HG02571 (cell line): Measurements from ENCODE around the gene C5orf46.

Experiments used
- ATAC-seq: cut with Tn5 transposase; IDR thresholded peaks from one replicate; pipeline ENCODE4 v1.9.1; 2021; ENCODE audit warnings: mild to moderate bottlenecking, moderate library complexity; ENCODE audit not compliant: unreplicated experiment

The C5orf46 gene

DNA sequence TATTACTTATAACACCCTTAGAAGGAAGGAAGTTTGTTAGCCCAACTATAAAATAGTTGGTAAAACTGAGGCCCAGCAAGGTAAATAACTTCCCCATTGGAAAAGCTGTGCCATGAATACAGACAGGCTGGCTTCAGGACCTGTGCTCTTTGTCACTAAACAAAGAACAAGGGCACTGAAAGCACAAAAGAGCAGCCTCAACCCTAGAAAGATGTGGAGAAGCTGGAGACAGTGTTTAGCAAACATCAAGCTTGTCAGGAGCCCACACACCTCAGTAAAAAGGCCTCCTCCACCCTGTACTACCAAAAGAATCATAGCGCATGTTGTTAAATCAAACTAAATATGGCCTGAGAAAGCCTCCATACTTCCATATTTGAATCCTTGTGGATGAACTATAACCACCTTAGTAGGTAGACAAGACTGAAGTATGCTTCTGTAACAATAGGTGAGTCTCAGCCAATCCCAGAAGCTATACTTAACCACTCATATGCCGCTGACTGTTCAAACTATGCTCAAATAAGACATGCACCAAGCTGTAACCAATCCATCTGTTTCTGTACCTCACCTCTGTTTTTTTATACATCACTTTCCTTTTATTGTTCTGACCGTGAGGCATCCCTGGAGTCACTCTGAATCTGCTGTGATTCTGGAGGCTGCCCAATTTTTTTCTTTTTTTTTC is 46.2 kb downstream of the C5orf46 start:
- no peak for ATAC-seq

DNA sequence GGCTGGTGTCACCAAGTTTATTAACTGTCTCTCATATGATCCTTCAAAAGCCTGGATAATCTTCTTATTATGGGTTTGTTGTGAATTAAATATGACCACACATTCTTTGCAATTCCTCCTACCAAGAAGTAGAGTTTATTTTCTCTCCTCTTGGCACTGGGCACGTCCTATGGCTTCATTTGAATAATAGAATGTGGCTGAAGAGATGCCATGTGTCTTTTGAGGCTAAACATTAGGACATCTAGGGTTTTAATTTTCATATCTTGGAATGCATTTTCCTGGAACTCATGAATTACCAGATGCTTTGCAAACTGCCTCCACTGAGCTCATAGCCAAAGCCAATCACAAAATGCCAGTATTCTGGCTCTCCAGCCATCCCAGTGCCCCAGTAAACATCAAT is 47.8 kb downstream of the C5orf46 start:
- no peak for ATAC-seq

DNA sequence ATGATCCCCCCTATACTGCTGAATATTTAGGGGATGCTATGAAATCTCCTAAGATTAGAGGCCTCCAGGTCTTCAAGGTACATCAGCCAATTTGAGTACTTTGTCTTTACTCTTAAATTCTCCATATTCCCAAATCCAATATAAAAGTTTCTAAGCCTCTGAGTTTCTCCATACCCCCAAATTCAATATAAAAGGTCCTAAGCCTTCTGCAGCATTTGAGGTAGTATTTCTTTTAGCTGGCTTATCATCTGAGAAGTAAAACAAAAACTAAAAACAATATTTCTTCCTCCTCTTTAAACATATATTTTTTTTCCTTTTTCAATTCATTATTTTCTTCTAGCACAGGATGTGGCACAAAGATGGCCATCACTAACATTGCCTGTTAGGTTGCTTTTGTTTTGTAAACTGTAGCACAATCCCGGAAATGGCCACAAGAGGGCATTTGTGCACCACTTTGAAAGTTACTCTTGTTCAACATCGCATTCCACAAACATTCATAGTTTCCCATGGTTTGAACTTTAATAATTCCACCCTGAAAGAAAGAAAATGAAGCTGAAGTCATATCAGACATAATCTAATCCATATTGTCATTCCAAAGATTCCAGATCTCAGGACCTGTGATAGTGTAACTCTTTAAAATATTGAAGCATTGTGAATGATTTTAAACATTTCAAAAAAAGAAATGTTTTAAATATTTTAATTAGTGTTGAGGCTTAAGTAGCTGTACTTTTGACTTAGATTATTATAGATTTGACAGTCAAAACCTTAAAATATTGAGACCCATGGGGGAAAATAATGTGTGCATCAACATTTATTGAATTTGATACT is 48.8 kb downstream of the C5orf46 start:
- ATAC-seq, result peak; percentile 82

DNA sequence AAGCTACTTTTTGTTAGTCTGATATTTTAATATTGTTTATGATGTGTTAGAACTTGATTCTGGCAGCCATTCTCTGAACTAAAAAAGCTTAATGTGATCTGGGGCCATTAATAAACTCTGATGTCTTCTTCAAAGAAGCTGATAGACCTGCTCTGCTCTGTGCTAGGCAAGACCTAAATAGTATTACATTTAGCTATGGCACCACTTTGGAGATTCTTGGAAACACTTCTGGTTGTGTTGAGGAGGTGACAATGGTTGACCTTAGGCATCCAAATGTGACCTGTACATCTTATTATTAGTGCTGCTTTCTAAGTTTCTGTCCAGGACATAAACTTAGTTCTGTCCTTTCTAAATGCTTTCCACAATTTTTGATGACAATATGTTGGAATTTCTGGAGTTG is 49.5 kb downstream of the C5orf46 start:
- no peak for ATAC-seq

DNA sequence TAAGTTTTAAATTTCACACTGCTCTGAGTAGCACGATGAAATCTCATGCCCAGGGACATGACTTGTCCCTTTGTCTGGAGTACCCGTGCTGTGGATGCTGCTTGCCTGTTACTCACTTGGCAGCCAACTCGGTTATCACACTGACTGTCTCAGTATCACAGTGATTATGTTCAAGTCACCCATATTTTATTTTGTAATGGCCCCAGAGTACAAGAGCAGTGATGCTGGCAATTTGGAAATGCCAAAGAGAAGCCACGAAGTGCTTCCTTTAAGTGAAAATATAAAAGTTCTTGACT is 50.6 kb downstream of the C5orf46 start:
- ATAC-seq, result no peak

DNA sequence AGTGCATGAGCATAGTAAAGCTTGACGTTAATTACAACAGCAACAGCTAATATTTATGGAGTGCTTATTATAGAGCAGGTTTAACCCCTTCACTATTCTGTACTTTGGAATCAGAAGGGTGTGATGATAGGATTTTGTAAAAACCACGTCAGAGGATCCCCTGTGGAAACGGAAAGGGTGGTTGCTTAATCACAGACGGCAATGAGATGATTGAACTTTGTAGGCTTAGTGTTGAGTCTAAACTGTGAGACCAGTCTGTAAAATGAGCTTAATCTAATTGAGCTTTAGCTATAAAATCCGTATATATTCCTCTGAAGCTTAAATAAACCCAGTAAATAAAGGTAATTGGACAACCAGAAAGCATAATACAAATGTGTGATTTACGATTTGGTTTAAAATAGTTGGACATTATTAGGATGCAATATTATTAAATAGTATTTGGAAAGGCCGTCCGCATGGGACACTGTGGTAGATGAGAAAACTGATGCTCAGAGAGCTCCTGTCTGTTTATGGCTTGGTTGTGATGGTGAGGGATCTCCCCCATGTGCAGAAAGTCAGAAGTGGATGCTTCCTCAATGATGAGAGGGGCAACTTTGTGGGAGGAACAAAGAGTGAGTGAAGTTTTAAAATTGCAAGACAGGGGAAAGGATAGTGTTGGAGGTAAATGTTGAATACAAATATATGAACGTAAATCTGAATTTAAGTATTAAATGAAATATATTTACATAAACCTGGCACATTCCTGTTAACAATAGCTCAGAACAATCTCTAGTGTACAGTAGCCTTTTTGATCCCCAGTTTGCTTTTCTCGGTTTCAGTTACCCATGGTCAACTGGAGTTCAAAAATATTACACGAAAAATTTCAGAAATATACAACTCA is 51.2 kb downstream of the C5orf46 start:
- ATAC-seq, result no peak

DNA sequence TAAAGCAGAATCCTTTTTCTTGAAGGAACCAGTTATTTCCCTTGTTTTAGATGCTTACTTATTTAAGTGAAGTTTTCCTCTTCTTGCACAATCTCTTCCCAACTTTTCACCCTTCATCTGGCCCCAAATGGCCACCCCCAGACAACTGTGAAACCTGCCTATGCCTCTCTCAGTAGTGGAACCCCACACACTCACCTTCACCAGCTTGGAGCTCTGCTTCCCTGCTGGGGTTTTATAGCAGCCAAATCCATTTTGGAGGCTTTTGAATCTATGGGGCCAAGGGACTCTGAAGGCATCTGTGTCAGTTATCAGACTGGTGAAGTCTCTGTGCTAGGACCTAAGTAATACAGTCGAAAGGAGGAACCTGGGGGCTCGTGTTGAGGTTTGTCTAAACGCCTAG is 52.0 kb downstream of the C5orf46 start:
- no peak for ATAC-seq

DNA sequence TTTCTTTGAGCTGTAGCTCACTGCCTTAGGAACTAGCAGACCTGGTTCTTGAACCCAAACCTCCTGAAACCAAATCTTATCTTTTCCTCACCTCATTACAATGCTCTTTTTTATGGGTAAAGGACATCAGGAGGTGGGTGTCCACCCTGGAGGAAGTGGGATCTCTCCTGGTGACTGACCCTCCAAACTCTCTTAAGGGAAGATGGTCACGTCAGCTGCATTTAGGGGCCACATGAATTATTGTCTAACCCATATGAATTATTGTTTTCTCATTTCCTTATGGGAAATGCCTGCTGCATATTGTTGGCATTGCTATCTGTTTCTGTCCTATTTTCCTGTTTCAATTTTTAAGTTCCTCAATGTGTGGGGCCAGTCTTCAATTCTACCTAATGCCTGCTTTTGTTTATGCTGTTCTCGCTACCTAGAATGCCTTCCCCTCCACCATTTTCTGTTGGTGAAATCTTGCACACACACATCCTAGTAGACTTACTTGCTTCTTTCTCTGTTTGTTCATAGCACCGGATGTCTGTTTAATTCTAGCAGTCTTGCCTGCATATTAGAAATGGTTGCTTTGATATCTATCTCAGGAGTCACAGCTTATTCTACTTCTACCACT is 52.9 kb downstream of the C5orf46 start:
- ATAC-seq, result no peak

DNA sequence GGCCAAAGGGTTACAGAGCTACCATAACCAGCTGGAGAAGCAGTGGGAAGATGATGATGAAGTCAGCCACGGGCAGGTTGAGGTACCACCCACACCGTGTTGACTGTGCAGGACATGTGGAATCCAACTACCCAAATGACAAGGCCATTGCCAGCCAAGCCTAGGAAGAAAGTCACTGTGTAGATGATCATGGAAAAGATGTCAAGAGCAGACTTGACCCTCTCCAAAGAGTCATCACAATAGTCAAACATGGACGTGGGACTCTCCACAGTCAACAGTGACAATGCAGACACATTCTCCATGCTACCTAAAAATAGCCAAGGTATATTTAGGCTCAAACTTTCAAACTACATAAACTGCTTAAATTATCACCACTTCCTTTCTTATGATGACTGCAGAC is 54.0 kb downstream of the C5orf46 start:
- no peak for ATAC-seq

DNA sequence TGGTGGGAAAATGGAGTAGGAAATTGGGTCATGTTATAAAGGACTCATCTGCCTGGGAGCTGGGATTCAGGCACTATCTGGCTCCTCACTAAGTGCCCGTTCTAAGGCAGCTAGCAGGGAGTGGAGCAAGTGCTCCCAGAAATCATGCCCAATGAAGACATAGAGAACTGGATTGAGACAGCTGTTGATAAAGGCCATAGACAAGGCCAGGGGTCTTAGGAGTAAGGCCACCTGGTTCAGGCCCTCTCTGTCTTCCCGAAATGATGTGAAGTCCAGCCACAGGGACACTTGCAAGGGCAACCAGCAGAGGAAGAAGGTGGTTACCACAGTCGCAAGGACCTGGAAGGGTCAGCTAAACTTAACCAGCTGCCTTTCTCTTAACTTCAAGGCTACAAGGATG is 54.8 kb downstream of the C5orf46 start:
- no peak for ATAC-seq

DNA sequence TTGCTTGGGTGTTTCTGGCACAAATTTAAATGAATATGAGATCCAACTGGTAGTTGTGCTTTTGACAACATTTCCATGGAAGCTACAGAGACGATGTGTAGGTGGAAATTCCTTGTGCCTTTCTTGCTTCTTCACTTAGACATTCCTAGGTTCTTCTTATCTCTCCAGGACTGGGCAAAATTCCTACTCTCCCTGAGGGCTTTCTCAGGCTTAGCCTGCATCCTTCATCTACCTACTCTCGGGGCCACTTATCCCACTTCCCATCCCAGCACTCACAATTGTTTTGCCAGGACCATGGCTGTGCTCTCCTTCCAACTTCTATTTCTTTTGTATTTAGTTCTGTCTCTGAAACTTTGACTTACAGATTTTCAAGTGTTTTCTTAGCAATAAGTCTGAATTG is 57.1 kb downstream of the C5orf46 start:
- ATAC-seq, result no peak

DNA sequence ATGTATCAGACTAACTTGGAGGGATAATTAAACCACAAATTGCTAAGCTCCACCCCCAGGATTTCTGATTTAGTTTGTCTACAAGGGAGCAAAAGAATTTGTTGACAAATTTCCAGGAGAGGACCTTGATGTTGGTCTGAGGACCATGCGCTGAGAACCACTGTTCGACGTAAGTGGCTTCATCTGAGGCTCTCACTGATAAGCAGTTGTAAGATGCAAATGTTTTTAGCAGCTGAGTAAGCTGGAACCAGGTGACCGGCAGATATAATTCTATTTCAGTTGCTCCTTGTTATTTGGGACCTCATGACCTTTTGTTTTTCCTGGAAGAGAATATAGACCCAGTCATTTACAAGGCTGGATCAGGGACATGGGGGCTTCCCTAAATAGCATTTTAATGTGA is 60.7 kb downstream of the C5orf46 start:
- ATAC-seq, result no peak

DNA sequence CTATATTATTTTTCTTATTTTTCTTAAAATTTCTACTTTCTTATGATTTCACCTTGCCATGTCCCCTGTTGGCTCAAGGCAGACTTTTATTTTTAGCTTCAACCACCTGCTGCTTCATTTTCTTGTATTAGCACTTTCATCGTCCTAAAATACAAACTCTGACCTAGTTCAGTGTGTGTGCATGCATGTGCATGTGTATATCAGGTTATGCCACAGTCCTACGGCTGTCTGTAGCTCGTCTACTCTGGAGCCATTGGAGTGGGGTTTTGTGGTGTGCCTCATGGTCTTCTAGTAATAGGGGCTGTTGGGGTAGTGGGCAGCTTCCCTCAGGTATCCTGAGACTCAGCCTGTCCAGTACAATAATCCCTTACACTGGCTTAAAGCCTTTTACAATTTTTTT is 61.5 kb downstream of the C5orf46 start:
- ATAC-seq, result no peak

DNA sequence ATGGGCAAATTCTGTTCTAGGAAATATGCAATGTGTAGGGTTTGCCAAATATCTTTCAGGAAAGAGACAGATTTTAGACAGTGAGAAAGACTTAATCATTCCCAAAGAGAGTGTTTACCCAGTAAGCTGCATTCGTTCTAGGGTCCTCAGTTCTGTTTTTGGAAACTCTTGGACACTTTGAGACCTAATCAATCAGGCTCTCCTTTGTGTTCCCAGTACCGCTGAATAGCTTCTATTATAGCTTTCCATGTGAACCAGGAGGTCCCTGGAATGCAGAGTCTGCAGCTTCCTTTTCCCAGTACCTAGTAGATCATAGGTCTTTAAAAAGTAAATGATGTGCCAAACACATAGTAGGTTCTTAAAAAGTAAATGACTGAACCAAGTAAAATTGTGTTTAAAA is 63.5 kb downstream of the C5orf46 start:
- no peak for ATAC-seq
